DND-41 (cell line): Measurements from ENCODE around the gene NUP42.

Source experiments
- ATAC-seq: fragments of 200-7000 bp; cut with Tn5 transposase; 3 replicates; pipeline ENCODE4 v1.9.1; 2021; ENCODE audit warnings: low read depth; ENCODE audit not compliant: insufficient read depth
- DNase-seq: peaks from one replicate; pipeline ENCODE4 v3.0.0-alpha.2; 2020
- H2AFZ ChIP-seq: 2 replicates; pipeline ENCODE4 v1.6.0; 2012; ENCODE audit warnings: low read depth, low read length
- H3K27ac ChIP-seq: 2 replicates; pipeline ENCODE4 v1.5.1; 2012; ENCODE audit warnings: low read length, inconsistent platforms
- H3K27me3 ChIP-seq: fragments of 200-600 bp; sonication (generic); 2 replicates; pipeline ENCODE4 v1.6.0; 2012; ENCODE audit warnings: low read length, mild to moderate bottlenecking, inconsistent platforms; ENCODE audit not compliant: insufficient read depth, poor library complexity
- H3K36me3 ChIP-seq: 2 replicates; pipeline ENCODE4 v1.5.1; 2012; ENCODE audit warnings: low read length, inconsistent platforms; ENCODE audit not compliant: insufficient read depth
- H3K4me1 ChIP-seq: 2 replicates; pipeline ENCODE4 v1.5.1; 2012; ENCODE audit warnings: mild to moderate bottlenecking, low read length; ENCODE audit not compliant: insufficient read depth
- H3K4me2 ChIP-seq: 2 replicates; pipeline ENCODE4 v1.6.0; 2012; ENCODE audit warnings: mild to moderate bottlenecking, moderate library complexity, low read length, inconsistent platforms; ENCODE audit not compliant: insufficient read depth
- H3K4me3 ChIP-seq, 2 experiments: fragments of 200-600 bp in 1 of 2; shearing (Covaris generic) in 1 of 2; 2 replicates each; pipeline ENCODE4 v1.5.1; 2012 to 2016; ENCODE audit warnings: inconsistent platforms in 2 of 2, low read length in 2 of 2, mild to moderate bottlenecking in 2 of 2, low read depth in 1 of 2, moderate library complexity in 1 of 2
- H3K79me2 ChIP-seq: 2 replicates; pipeline ENCODE4 v1.6.0; 2012; ENCODE audit warnings: low read length, inconsistent platforms; ENCODE audit not compliant: insufficient read depth
- H3K9ac ChIP-seq: 2 replicates; pipeline ENCODE4 v1.6.0; 2012; ENCODE audit warnings: low read depth, mild to moderate bottlenecking, inconsistent platforms, low read length, moderate library complexity
- H3K9me3 ChIP-seq: 2 replicates; pipeline ENCODE4 v1.5.1; 2012; ENCODE audit warnings: low read length, moderate library complexity, mild to moderate bottlenecking, inconsistent platforms; ENCODE audit not compliant: insufficient read depth, severe bottlenecking
- H4K20me1 ChIP-seq: 2 replicates; pipeline ENCODE4 v1.6.0; 2012; ENCODE audit warnings: low read length; ENCODE audit not compliant: insufficient read depth
- CTCF ChIP-seq: IDR thresholded peaks from 2 replicates; pipeline ENCODE4 v1.5.1; 2012; ENCODE audit warnings: borderline replicate concordance, low read length, moderate library complexity, mild to moderate bottlenecking; ENCODE audit not compliant: poor library complexity, severe bottlenecking; ENCODE audit errors: extremely low read depth
- EZH2 ChIP-seq: IDR thresholded peaks from 3 replicates; pipeline ENCODE4 v1.6.1; 2012; ENCODE audit warnings: borderline replicate concordance, low read depth, mild to moderate bottlenecking, moderate library complexity, low read length, inconsistent platforms; ENCODE audit not compliant: severe bottlenecking

NUP42 gene

GRCh38 chr7:23168111-23168885 is 13.6 kb upstream of the NUP42 start:
- H4K20me1 ChIP-seq, result no peaks in the 10 kb centered on the region
- no peak overlapping the region for H3K4me3 ChIP-seq
- ATAC-seq (no peak), DNase-seq (no peak)
- H3K36me3 ChIP-seq, result no peaks in the 10 kb centered on the region
- H3K27me3 ChIP-seq, result no peaks in the 10 kb centered on the region
- no peak overlapping the region for H3K4me2 ChIP-seq
- TF ChIP-seq EZH2 (no peak), CTCF (no peak)
- H3K4me1 ChIP-seq, result no peaks in the 10 kb centered on the region
- no peaks in the 10 kb centered on the region for H3K9me3 ChIP-seq
- no peak overlapping the region for H2AFZ ChIP-seq
- H3K9ac ChIP-seq, result no peak overlapping the region
- no peak overlapping the region for H3K27ac ChIP-seq
- H3K79me2 ChIP-seq, result no peaks in the 10 kb centered on the region

GRCh38 chr7:23175938-23176337 is 5.9 kb upstream of the NUP42 start:
- no peak overlapping the region for H3K9ac ChIP-seq
- H3K27ac ChIP-seq, result no peak overlapping the region
- no peaks in the 10 kb centered on the region for H3K27me3 ChIP-seq
- H3K36me3 ChIP-seq, result peaks cover 7% of the 10 kb centered on the region; the same call in 1 of the 2 replicates
- no peak overlapping the region for H3K4me3 ChIP-seq
- no peak overlapping the region for H2AFZ ChIP-seq
- no peak for DNase-seq
- no peaks in the 10 kb centered on the region for H4K20me1 ChIP-seq
- H3K4me1 ChIP-seq, result peaks cover 9% of the 10 kb centered on the region
- H3K4me2 ChIP-seq, result no peak overlapping the region
- H3K79me2 ChIP-seq, result peaks cover 5% of the 10 kb centered on the region
- no peaks in the 10 kb centered on the region for H3K9me3 ChIP-seq
- no peak for ATAC-seq
- TF ChIP-seq CTCF, result no peak
- no peak for TF ChIP-seq EZH2

- TF ChIP-seq CTCF (no peak), EZH2 (no peak)
- no peak for ATAC-seq
- H3K79me2 ChIP-seq, result peaks cover 76% of the 10 kb centered on the region
- H3K36me3 ChIP-seq, result peaks cover 34% of the 10 kb centered on the region
- H3K4me3 ChIP-seq, result peak overlapping the region; percentile 79; a peak in 3 of 4 replicates
- H4K20me1 ChIP-seq, result no peaks in the 10 kb centered on the region; the same call in 1 of the 2 replicates
- H3K4me1 ChIP-seq, result peaks cover 46% of the 10 kb centered on the region
- H3K27ac ChIP-seq, result no peak overlapping the region
- H2AFZ ChIP-seq, result no peak overlapping the region
- peak overlapping the region; percentile 89 for H3K9ac ChIP-seq
- no peaks in the 10 kb centered on the region for H3K27me3 ChIP-seq
- H3K9me3 ChIP-seq, result no peaks in the 10 kb centered on the region
- H3K4me2 ChIP-seq, result peak overlapping the region; percentile 87
- DNase-seq, result no peak
These were observed 1.6 kb downstream of the NUP42 start for GRCh38 chr7:23183279-23184012.
